Ovary (tissue), 3 donors: ENCODE measurements around the gene CMTM1.

ENCODE experiments used
- POLR2A ChIP-seq: fragments of 450-650 bp; IDR thresholded peaks from one replicate; pipeline ENCODE4 v1.6.1; 2017; ENCODE audit warnings: antibody characterized with exemption, mild to moderate bottlenecking, moderate library complexity
- TF ChIP-seq, protein P1 (sequence below), 3 donors: fragments of 450-650 bp in 2 of 3; fragments of 200-600 bp in 1 of 3; IDR thresholded peaks; one replicate each; pipeline versions ENCODE4 v1.5.1 to v1.8.0; 2016 to 2022; ENCODE audit warnings: antibody characterized with exemption in 3 of 3, mild to moderate bottlenecking in 1 of 3
- donor health status: DM: no; HTN: no; CAD: no.

DNA sequence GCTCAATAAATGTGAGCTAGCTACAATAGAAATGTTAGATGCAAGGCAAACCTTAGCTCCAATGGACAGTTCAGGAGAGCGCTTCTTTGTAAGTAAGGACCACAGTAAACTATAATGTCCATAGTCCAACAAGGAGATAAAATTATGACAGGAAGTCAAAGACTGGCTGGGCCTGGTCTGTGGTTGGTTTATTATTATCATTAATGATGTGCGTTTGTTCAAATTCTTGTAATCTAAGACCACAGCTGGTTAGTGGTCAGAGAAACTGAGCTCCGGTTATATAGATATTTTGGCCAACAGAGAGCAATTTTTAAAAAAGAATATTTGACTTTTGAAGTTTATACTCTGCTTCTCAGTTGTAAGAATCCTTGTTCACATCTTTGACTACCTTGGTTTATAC lies 8.3 kb downstream of the CMTM1 start:
- TF ChIP-seq, protein P1, sequence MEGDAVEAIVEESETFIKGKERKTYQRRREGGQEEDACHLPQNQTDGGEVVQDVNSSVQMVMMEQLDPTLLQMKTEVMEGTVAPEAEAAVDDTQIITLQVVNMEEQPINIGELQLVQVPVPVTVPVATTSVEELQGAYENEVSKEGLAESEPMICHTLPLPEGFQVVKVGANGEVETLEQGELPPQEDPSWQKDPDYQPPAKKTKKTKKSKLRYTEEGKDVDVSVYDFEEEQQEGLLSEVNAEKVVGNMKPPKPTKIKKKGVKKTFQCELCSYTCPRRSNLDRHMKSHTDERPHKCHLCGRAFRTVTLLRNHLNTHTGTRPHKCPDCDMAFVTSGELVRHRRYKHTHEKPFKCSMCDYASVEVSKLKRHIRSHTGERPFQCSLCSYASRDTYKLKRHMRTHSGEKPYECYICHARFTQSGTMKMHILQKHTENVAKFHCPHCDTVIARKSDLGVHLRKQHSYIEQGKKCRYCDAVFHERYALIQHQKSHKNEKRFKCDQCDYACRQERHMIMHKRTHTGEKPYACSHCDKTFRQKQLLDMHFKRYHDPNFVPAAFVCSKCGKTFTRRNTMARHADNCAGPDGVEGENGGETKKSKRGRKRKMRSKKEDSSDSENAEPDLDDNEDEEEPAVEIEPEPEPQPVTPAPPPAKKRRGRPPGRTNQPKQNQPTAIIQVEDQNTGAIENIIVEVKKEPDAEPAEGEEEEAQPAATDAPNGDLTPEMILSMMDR (IDR thresholded peaks at IDR 0.05): no peak
- TF ChIP-seq POLR2A: no peak
